Middle frontal gyrus (tissue), 1 donor: ENCODE results near the gene DCAF17.
"Not testable (repeated sequence)": the region's sequence is repeated elsewhere in the genome, so short reads cannot be mapped to it uniquely, and the experiment has no call there.

Experiments
- DNase-seq: peaks from one replicate; pipeline ENCODE4 v3.0.0-alpha.2; 2015; ENCODE audit warnings: low spot score; ENCODE audit errors: extremely low spot score

Gene DCAF17

DNA sequence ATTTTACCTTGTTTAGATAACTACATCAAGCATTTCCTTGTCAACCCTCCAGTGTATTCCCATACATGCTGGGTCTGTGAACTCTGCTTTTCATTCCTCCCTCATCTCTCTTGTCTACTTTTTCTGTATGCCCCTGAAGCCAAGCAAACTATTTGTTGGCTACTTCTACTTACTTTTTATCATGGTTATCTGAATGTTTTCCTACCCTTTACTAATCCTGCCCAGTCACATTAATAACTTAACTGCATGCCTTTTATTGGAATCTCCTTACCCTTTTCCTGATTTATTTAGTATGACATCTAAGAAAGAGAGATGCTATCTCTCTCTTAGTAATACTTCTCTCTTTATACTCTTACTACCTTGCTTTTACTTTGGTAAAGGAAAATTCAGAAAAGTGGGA, 17.0 kb downstream of the DCAF17 start:
- DNase-seq, result no peak

DNA sequence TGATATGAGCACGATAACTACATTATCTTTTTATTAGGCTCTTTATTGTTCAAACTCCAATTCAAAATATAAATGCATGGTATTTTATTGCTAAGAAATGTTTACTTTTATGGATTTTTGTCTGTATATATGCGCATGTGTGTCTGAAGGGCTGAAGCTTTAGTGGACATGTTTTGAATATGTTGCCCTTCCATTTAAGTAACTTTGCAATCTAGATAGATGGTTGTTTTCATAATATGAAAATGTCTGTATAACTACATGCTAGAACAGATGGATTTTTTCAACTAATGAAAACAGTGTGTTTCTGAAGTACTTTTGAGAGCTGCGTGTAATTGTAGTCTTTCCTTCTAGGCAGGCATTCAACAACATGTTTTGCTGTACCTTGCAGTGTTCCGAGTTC, 18.7 kb downstream of the DCAF17 start:
- no peak for DNase-seq

DNA sequence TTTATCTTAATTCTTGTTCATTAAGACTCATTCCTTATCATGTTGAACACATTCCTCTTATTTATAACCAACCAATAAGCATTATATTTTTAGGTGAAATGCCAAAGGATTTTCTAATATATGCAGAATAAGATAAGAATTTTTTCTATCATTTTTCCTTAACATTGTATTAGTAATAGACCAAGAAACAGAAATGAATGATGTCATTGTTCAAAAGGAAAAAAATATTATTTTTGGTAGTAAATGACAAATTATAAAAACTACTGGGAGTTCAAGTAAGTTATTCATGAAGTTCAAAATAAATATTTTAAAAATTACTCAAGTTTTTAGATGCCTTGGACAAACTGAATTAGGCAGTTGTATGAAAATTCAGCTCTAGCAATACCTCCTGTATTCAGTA, 25.5 kb downstream of the DCAF17 start:
- no peak for DNase-seq

DNA sequence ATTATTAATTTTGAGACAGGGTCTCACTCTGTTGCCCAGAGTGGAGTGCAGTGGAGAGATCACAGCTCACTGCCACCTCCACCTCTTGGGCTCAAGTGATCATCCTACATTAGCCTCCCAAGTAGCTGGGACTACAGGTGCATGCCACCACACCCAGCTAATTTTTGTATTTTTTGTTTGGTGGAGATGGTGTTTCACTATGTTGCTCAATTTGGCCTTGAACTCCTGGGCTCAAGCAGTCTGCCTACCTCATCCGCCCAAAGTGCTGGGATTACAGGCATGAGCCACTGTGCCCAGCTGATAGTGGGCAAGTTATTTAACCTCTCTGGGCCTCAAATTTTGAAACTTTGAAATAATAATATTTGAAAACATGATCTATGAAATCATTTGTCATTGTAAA, 26.5 kb downstream of the DCAF17 start:
- DNase-seq, result no peak

GRCh38 chr2:171469176-171469575, 35.1 kb downstream of the DCAF17 start:
- no peak for DNase-seq

GRCh38 chr2:171470129-171470528, 36.1 kb downstream of the DCAF17 start:
- DNase-seq, result no peak

GRCh38 chr2:171475979-171476378, 42.0 kb downstream of the DCAF17 start:
- DNase-seq, result no peak

DNA sequence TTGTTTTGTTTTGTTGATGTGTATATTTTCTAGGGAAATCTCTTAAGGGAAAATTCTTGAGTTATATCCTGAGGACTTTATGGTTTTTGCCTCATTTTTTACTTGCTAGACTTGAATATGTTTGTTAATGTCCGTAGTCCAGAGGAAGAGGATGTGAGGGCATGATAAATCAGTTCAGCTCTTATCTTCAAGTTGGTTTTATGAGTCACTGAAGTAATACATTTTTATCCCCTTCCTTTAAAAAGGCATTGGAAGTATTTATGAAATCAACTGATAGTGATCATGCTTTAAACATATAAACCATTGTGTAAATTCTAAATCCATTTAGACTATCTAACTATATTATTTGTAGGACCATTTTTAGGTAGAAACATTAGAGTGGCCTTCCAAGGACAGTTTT, 44.3 kb downstream of the DCAF17 start:
- DNase-seq, result no peak

GRCh38 chr2:171479154-171479814, 45.3 kb downstream of the DCAF17 start:
- DNase-seq, result no peak

DNA sequence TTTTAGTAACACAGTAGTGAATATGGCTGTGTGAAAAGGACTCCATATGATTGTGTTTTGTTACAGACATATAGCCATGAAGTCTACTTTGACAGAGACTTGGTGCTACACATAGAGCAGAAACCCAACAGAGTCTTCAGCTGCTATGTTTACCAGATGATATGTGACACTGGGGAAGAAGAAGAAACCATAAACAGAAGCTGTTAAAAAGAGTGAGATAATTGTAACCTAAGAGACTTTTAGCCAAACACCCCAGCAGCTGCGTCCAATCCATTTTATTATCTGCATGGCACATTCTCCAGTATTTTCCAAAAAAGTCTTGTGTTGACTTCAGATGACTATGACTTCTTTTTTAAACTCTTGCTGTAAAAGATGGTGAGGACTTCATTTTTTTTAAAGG, 46.9 kb downstream of the DCAF17 start:
- no peak for DNase-seq

GRCh38 chr2:171482308-171482707, 48.3 kb downstream of the DCAF17 start:
- DNase-seq, result no peak

GRCh38 chr2:171482877-171483276, 48.9 kb downstream of the DCAF17 start:
- no peak for DNase-seq

- DNase-seq, result no peak
Measured at GRCh38 chr2:171483793-171484192, 49.8 kb downstream of the DCAF17 start.

DNA sequence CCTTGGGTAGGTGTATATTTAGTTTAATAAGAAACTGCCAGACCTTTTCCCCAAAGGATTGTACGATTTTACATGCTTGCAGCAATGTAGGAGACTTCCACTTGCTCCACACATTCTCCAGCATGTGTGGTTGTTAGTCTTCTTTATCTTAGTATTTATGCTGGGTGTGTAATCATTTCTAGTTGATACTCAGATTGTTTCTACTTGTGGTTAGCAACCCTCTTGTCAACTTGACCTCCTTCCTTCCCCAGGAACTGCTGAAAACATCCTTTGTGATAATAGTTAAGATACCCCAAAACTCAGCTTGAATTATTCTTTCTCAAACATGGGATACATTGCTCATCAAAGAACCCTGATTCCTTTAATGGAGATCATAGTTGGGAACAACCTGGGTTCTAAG, 51.1 kb downstream of the DCAF17 start:
- no peak for DNase-seq

DNA sequence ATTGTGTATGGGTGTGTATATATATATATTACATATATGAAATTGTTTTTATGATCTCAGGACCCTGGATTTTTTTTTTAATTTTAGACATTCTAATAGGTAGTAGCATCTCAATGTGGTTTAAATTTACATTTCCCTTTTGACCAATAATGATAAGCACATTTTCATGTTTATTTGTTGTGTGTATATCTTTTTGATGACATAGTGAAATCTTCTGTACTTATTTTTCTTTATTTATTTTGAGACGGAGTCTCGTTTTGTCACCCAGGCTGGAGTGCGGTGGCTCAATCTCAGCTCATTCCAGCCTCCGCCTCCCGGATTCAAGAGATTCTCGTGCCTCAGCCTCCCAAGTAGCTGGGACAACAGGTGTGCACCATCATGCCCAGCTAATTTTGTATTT, 53.2 kb downstream of the DCAF17 start:
- no peak for DNase-seq

GRCh38 chr2:171487803-171488259, 53.8 kb downstream of the DCAF17 start:
- DNase-seq, result no peak

- DNase-seq, result no peak
Measured at GRCh38 chr2:171490577-171490976, 56.6 kb downstream of the DCAF17 start.

- no peak for DNase-seq
Measured at GRCh38 chr2:171491292-171491691, 57.3 kb downstream of the DCAF17 start.

GRCh38 chr2:171492664-171493063, 58.6 kb downstream of the DCAF17 start:
- DNase-seq, result no peak

GRCh38 chr2:171497664-171498063, 63.6 kb downstream of the DCAF17 start:
- not testable (repeated sequence) for DNase-seq

DNA sequence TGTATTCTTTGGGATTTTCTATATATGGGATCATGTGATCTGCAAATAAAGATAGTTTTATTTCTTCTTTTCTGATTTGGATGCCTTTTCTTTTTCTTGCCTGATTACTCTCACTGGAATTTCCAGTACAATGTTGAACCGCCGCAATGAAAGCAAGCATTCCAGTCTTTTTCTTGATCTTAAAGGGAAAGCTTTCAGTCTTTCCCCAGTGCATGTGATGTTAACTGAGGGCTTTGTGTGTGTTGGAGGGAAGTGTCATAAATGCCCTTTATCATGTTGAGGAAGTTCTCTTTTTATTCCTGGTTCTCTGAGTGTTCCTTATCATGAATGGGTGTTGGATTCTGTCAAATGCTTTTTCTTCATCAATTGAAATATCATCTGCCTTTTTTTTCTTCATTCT, 71.3 kb downstream of the DCAF17 start:
- no peak for DNase-seq

GRCh38 chr2:171509945-171510731, 76.1 kb downstream of the DCAF17 start:
- DNase-seq, result no peak

DNA sequence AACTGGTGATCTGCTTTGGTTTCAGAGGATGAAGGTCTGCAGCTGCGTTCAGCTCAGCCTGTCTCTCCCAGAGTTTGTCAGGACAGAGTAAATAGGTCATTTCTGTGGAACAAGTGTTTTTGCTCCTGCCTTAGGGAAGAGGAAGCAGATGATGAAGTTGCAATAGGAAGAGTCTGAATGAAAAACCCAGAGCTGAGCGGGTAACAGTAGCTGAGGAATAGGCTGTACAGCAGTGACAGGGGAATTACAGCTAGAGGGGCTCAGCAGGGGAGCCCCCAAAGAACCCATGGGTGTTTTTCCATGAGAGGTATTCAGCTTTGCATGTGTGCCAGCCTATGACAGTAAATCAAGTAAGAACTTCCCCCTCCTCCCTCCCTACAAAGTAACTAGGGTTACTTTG, 78.0 kb downstream of the DCAF17 start:
- DNase-seq, result no peak
